ENCODE results near the gene LTBP4.

- no peak for TF ChIP-seq CTCF (IDR thresholded peaks at IDR 0.05)
- TF ChIP-seq EZH2 (IDR thresholded peaks at IDR 0.05; ENCODE audit: borderline replicate concordance, insufficient read depth, low read depth, low read length, poor library complexity, severe bottlenecking): no peak
These were observed 17.9 kb upstream of the LTBP4 start for GRCh38 chr19:40583283-40583682.
